ENCODE measurements around the gene RNASEH2C.
"Not testable (repeated sequence)": the region's sequence is repeated elsewhere in the genome, so short reads cannot be mapped to it uniquely, and the experiment has no call there.

RNASEH2C gene

GRCh38 chr11:65685981-65686380 lies 34.6 kb downstream of the RNASEH2C start:
- H3K9ac ChIP-seq (ENCODE audit: low read length), result no peak overlapping the region
- H4K20me1 ChIP-seq (ENCODE audit: insufficient read depth, low read length), result no peaks in the 10 kb centered on the region
- TF ChIP-seq, protein P1, sequence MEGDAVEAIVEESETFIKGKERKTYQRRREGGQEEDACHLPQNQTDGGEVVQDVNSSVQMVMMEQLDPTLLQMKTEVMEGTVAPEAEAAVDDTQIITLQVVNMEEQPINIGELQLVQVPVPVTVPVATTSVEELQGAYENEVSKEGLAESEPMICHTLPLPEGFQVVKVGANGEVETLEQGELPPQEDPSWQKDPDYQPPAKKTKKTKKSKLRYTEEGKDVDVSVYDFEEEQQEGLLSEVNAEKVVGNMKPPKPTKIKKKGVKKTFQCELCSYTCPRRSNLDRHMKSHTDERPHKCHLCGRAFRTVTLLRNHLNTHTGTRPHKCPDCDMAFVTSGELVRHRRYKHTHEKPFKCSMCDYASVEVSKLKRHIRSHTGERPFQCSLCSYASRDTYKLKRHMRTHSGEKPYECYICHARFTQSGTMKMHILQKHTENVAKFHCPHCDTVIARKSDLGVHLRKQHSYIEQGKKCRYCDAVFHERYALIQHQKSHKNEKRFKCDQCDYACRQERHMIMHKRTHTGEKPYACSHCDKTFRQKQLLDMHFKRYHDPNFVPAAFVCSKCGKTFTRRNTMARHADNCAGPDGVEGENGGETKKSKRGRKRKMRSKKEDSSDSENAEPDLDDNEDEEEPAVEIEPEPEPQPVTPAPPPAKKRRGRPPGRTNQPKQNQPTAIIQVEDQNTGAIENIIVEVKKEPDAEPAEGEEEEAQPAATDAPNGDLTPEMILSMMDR (IDR thresholded peaks at IDR 0.05; ENCODE audit: low read depth, low read length), result no peak
- no peak for TF ChIP-seq EZH2phosphoT487 (IDR thresholded peaks at IDR 0.05; ENCODE audit: low read depth)
- H3K4me2 ChIP-seq (ENCODE audit: low read length), result no peak overlapping the region
- H3K27me3 ChIP-seq (ENCODE audit: low read depth, low read length), result peaks cover 7% of the 10 kb centered on the region; the same call in 1 of the 2 replicates
- H3K79me2 ChIP-seq (ENCODE audit: low read length), result no peaks in the 10 kb centered on the region
- H3K36me3 ChIP-seq (replicated peaks; ENCODE audit: low read depth, low read length), result no peaks in the 10 kb centered on the region
- H3K27ac ChIP-seq (ENCODE audit: low read length), result no peak overlapping the region
- H3K9me3 ChIP-seq (ENCODE audit: insufficient read depth, low read length), result no peaks in the 10 kb centered on the region
- no peaks in the 10 kb centered on the region for H3K4me1 ChIP-seq (ENCODE audit: low read length)
- H3K4me3 ChIP-seq (ENCODE audit: low read length), result no peak overlapping the region
- no peak overlapping the region for H2AFZ ChIP-seq (ENCODE audit: low read depth, low read length)

DNA sequence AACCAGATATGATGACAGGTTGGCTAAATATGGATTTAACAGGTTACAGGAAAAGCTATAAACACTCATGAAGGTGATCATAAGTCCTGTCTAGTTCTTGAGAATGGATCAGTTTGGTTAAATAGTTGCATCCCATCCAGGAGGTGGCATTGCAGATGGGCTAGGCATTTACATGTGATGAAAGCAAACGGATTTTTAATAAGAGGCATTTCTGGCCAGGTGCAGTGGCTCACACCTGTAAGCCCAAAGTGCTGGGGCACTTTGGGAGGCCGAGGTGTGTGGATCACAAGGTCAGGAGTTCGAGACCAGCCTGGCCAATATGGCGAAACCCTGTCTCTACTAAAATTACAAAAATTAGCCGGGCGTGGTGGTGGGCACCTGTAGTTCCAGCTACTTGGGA lies 37.1 kb downstream of the RNASEH2C start:
- H3K9ac ChIP-seq (ENCODE audit: low read length); H3K27ac ChIP-seq (ENCODE audit: low read length); H3K9me3 ChIP-seq (ENCODE audit: insufficient read depth, low read length); H2AFZ ChIP-seq (ENCODE audit: low read depth, low read length); H3K4me1 ChIP-seq (ENCODE audit: low read length); H3K27me3 ChIP-seq (ENCODE audit: low read depth, low read length); H3K36me3 ChIP-seq (replicated peaks; ENCODE audit: low read depth, low read length); H3K79me2 ChIP-seq (ENCODE audit: low read length); H3K4me3 ChIP-seq (ENCODE audit: low read length); H3K4me2 ChIP-seq (ENCODE audit: low read length); H4K20me1 ChIP-seq (ENCODE audit: insufficient read depth, low read length): not testable (repeated sequence)

DNA sequence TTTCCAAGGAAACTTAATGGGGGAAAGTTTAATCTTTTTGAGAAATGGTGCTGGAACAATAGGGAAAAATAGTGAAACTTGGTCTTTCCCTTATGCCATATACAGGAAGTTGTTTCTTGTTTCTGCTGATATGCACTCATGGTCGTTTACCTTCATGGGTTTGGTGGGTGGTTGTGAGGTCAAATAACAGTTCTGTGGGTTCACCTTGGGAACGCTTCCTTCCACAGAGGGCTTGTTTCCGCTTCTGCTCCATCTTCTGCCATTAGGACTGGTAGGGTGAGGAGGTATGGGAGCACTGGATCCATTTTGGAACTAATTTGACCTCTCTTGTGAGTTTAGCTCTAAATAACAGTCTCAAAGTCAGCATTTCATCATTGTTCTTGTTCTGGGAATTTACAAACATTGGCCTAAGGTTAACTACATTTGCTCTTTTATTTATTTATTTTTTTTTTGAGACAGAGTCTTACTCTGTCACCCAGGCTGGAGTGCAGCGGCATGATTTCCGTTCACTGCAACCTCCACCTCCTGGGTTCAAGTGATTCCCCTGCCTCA lies 40.3 kb downstream of the RNASEH2C start:
- TF ChIP-seq EZH2phosphoT487 (IDR thresholded peaks at IDR 0.05; ENCODE audit: low read depth), result no peak
- TF ChIP-seq, protein P1 (IDR thresholded peaks at IDR 0.05; ENCODE audit: low read depth, low read length), result no peak
- Histone ChIP-seq H3K9ac (ENCODE audit: low read length) (no peak overlapping the region), H3K79me2 (ENCODE audit: low read length) (no peaks in the 10 kb centered on the region), H3K36me3 (replicated peaks; ENCODE audit: low read depth, low read length) (no peaks in the 10 kb centered on the region), H3K9me3 (ENCODE audit: insufficient read depth, low read length) (no peaks in the 10 kb centered on the region), H3K4me1 (ENCODE audit: low read length) (no peaks in the 10 kb centered on the region), H3K27ac (ENCODE audit: low read length) (no peak overlapping the region), H3K4me3 (ENCODE audit: low read length) (no peak overlapping the region), H2AFZ (ENCODE audit: low read depth, low read length) (no peak overlapping the region), H3K4me2 (ENCODE audit: low read length) (no peak overlapping the region), H4K20me1 (ENCODE audit: insufficient read depth, low read length) (no peaks in the 10 kb centered on the region), H3K27me3 (ENCODE audit: low read depth, low read length) (peaks cover 7% of the 10 kb centered on the region; the same call in 1 of the 2 replicates)

DNA sequence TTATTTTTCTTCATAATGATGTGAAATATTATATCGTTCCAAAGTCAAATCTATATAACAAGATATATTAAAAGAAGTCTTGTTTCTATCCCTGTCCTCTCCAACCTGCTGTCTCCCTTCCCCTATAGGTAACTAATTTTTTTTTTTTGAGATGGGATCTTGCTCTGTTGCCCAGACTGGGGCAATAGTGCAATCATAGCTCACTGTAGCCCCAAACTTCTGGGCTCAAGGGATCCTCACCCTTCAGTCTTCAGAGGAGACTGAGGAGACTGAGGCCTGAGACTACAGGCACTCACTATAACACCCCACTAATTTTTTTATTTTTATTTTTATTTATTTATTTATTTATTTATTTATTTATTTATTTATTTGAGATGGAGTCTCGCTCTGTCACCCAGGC lies 47.6 kb downstream of the RNASEH2C start:
- H4K20me1 ChIP-seq (ENCODE audit: insufficient read depth, low read length), result no peaks in the 10 kb centered on the region
- H2AFZ ChIP-seq (ENCODE audit: low read depth, low read length), result no peak overlapping the region
- H3K4me2 ChIP-seq (ENCODE audit: low read length), result no peak overlapping the region
- H3K79me2 ChIP-seq (ENCODE audit: low read length), result no peaks in the 10 kb centered on the region
- TF ChIP-seq EZH2phosphoT487 (IDR thresholded peaks at IDR 0.05; ENCODE audit: low read depth), result no peak
- TF ChIP-seq, protein P1 (IDR thresholded peaks at IDR 0.05; ENCODE audit: low read depth, low read length), result no peak
- no peaks in the 10 kb centered on the region for H3K27me3 ChIP-seq (ENCODE audit: low read depth, low read length)
- H3K27ac ChIP-seq (ENCODE audit: low read length), result no peak overlapping the region
- peaks cover 8% of the 10 kb centered on the region for H3K4me1 ChIP-seq (ENCODE audit: low read length)
- H3K36me3 ChIP-seq (replicated peaks; ENCODE audit: low read depth, low read length), result no peaks in the 10 kb centered on the region
- H3K9ac ChIP-seq (ENCODE audit: low read length), result no peak overlapping the region
- H3K4me3 ChIP-seq (ENCODE audit: low read length), result no peak overlapping the region
- H3K9me3 ChIP-seq (ENCODE audit: insufficient read depth, low read length), result no peaks in the 10 kb centered on the region
